Measurements from ENCODE around the gene ZC2HC1B. TPM values are rescaled to one million over a fixed set of nuclear protein-coding genes. Genes with fewer than 3 reads are reported as not detected.

The ZC2HC1B gene
- total and polyA plus RNA-seq, 9 of the 15 experiments (the other 6 are each of a cell fraction or from before 2014, with no cell fraction given), result not detected

DNA sequence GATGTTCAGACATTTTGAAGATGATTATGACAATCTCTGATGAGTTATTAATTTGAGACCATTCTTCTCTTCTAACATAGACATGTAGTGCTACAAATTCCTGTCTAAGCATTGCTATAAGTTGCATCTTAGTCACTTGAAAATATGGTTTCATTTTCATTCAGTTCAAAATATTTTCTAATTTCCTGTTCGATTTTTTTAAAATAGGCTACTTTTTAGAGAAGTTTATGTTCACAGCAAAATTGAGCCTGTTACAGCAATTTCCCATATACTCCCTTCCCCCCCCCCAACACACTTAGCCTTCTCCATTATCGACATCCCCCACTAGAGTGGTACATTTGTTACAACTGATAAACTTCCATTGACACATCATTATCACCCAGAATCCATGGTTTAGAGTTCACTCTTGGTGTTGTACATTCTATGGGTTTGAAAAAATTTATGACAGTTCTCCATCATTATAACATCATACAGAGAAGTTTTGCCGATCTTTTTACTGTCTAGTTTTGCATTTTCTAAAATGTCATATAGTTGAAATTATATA is 112.6 kb downstream of the ZC2HC1B start:
- no peak overlapping the region for H3K9ac ChIP-seq (ENCODE audit: insufficient read depth in 1 of 2, low read depth in 2 of 2, low read length in 2 of 2)
- in situ Hi-C loops (cut with MboI) (no loop called here), intact Hi-C loops (cut with micrococcal nuclease) (no loop called here)
- H3K4me1 ChIP-seq (replicated peaks in 1 of 2; ENCODE audit: control insufficient read depth in 2 of 2, insufficient read depth in 2 of 2, low read length in 2 of 2), result peaks cover 5 to 22% of the 10 kb centered on the region in 2 experiments
- no peak overlapping the region for H2AFZ ChIP-seq (ENCODE audit: low read depth, low read length)
- DNase-seq (ENCODE audit: extremely low read depth in 1 of 4, low spot score in 3 of 4) (peak in 2 of 4 experiments; percentile 28 to 68), FAIRE-seq (peak; percentile 73), ATAC-seq (peak; percentile 58)
- ChIA-PET CTCF (ENCODE audit: low intra/inter-chr PET ratio) (no interaction called here), POLR2A (no interaction called here)
- H3K4me2 ChIP-seq (ENCODE audit: insufficient read depth, low read length), result no peak overlapping the region
- H4K20me1 ChIP-seq (replicated peaks; ENCODE audit: control insufficient read depth, insufficient read depth, low read length), result no peaks in the 10 kb centered on the region
- no peak overlapping the region; the same call in 2 of the 3 replicates for H3K27ac ChIP-seq (ENCODE audit: extremely low read depth, low read depth, low read length)
- 4% methylated on average over 3 of the region's 3 CpGs for WGBS (ENCODE audit: insufficient coverage, low coverage, missing lambda C conversion rate)
- H3K9me1 ChIP-seq (ENCODE audit: control insufficient read depth, insufficient read depth, low read length), result no peaks in the 10 kb centered on the region
- H3K4me3 ChIP-seq, result no peak overlapping the region
- no peaks in the 10 kb centered on the region for H3K27me3 ChIP-seq (ENCODE audit: control insufficient read depth in 2 of 2, insufficient read depth in 2 of 2, low read length in 2 of 2)
- H3K79me2 ChIP-seq (ENCODE audit: control insufficient read depth, insufficient read depth, low read length), result no peaks in the 10 kb centered on the region
- H3K36me3 ChIP-seq (ENCODE audit: control insufficient read depth, insufficient read depth, low read length), result no peaks in the 10 kb centered on the region
- BruUV-seq (replicated peaks), result no TSS peak
- no peaks in the 10 kb centered on the region for H3K9me3 ChIP-seq (replicated peaks; ENCODE audit: control insufficient read depth, insufficient read depth, low read depth, low read length)
- TF ChIP-seq ATF1 (CRISPR knock-in tag; IDR thresholded peaks at IDR 0.05) (no peak), ATF1 (tag; IDR thresholded peaks at IDR 0.05) (no peak), EP300 (IDR thresholded peaks at IDR 0.05; ENCODE audit: low read length) (peak; percentile 52; the same call in 1 of the 2 replicates), MEIS2 (IDR thresholded peaks at IDR 0.05; ENCODE audit: partially characterized antibody) (peak; percentile 59), KAT7 (CRISPR knock-in tag; IDR thresholded peaks at IDR 0.05; ENCODE audit: borderline replicate concordance) (0 out of 2 replicates have a peak, but pooled peaks have one; percentile 32), CBFA2T3 (IDR thresholded peaks at IDR 0.05) (peak; percentile 73), ZNF507 (tag; conservative IDR thresholded peaks at IDR 0.05) (no peak), ZNF3 (CRISPR knock-in tag; IDR thresholded peaks at IDR 0.05) (no peak), BRF1 (IDR thresholded peaks at IDR 0.05; ENCODE audit: borderline replicate concordance, extremely low read depth, insufficient read length) (no peak)
- TF ChIP-seq, protein P1, sequence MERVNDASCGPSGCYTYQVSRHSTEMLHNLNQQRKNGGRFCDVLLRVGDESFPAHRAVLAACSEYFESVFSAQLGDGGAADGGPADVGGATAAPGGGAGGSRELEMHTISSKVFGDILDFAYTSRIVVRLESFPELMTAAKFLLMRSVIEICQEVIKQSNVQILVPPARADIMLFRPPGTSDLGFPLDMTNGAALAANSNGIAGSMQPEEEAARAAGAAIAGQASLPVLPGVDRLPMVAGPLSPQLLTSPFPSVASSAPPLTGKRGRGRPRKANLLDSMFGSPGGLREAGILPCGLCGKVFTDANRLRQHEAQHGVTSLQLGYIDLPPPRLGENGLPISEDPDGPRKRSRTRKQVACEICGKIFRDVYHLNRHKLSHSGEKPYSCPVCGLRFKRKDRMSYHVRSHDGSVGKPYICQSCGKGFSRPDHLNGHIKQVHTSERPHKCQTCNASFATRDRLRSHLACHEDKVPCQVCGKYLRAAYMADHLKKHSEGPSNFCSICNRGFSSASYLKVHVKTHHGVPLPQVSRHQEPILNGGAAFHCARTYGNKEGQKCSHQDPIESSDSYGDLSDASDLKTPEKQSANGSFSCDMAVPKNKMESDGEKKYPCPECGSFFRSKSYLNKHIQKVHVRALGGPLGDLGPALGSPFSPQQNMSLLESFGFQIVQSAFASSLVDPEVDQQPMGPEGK (CRISPR knock-in tag; IDR thresholded peaks at IDR 0.05; ENCODE audit: borderline replicate concordance), result no peak
- TF ChIP-seq, protein P2, sequence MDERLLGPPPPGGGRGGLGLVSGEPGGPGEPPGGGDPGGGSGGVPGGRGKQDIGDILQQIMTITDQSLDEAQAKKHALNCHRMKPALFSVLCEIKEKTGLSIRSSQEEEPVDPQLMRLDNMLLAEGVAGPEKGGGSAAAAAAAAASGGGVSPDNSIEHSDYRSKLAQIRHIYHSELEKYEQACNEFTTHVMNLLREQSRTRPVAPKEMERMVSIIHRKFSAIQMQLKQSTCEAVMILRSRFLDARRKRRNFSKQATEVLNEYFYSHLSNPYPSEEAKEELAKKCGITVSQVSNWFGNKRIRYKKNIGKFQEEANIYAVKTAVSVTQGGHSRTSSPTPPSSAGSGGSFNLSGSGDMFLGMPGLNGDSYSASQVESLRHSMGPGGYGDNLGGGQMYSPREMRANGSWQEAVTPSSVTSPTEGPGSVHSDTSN (CRISPR knock-in tag; IDR thresholded peaks at IDR 0.05; ENCODE audit: low read depth), result no peak
- TF ChIP-seq, protein P2 (tag; conservative IDR thresholded peaks at IDR 0.05; ENCODE audit: low read depth), result peak; percentile 18; the same call in 1 of the 2 replicates
- TF ChIP-seq, protein P3, sequence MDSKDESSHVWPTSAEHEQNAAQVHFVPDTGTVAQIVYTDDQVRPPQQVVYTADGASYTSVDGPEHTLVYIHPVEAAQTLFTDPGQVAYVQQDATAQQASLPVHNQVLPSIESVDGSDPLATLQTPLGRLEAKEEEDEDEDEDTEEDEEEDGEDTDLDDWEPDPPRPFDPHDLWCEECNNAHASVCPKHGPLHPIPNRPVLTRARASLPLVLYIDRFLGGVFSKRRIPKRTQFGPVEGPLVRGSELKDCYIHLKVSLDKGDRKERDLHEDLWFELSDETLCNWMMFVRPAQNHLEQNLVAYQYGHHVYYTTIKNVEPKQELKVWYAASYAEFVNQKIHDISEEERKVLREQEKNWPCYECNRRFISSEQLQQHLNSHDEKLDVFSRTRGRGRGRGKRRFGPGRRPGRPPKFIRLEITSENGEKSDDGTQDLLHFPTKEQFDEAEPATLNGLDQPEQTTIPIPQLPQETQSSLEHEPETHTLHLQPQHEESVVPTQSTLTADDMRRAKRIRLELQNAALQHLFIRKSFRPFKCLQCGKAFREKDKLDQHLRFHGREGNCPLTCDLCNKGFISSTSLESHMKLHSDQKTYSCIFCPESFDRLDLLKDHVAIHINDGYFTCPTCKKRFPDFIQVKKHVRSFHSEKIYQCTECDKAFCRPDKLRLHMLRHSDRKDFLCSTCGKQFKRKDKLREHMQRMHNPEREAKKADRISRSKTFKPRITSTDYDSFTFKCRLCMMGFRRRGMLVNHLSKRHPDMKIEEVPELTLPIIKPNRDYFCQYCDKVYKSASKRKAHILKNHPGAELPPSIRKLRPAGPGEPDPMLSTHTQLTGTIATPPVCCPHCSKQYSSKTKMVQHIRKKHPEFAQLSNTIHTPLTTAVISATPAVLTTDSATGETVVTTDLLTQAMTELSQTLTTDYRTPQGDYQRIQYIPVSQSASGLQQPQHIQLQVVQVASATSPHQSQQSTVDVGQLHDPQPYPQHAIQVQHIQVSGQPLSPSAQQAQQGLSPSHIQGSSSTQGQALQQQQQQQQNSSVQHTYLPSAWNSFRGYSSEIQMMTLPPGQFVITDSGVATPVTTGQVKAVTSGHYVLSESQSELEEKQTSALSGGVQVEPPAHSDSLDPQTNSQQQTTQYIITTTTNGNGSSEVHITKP (IDR thresholded peaks at IDR 0.05; ENCODE audit: partially characterized antibody), result peak; percentile 44
- TF ChIP-seq, protein P4, sequence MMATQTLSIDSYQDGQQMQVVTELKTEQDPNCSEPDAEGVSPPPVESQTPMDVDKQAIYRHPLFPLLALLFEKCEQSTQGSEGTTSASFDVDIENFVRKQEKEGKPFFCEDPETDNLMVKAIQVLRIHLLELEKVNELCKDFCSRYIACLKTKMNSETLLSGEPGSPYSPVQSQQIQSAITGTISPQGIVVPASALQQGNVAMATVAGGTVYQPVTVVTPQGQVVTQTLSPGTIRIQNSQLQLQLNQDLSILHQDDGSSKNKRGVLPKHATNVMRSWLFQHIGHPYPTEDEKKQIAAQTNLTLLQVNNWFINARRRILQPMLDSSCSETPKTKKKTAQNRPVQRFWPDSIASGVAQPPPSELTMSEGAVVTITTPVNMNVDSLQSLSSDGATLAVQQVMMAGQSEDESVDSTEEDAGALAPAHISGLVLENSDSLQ (IDR thresholded peaks at IDR 0.05), result peak; percentile 9; the same call in 1 of the 2 replicates

Data from K562 (cell line).